SH-SY5Y (cell line): Measurements from ENCODE around the gene RBM6.

ENCODE experiments used
- GATA2 ChIP-seq: IDR thresholded peaks from 2 replicates; pipeline ENCODE4 v1.6.1; 2011; ENCODE audit warnings: mild to moderate bottlenecking, low read depth, low read length
- GATA3 ChIP-seq: IDR thresholded peaks from 2 replicates; pipeline ENCODE4 v1.6.1; 2011; ENCODE audit warnings: low read depth, mild to moderate bottlenecking, low read length, moderate library complexity

DNA sequence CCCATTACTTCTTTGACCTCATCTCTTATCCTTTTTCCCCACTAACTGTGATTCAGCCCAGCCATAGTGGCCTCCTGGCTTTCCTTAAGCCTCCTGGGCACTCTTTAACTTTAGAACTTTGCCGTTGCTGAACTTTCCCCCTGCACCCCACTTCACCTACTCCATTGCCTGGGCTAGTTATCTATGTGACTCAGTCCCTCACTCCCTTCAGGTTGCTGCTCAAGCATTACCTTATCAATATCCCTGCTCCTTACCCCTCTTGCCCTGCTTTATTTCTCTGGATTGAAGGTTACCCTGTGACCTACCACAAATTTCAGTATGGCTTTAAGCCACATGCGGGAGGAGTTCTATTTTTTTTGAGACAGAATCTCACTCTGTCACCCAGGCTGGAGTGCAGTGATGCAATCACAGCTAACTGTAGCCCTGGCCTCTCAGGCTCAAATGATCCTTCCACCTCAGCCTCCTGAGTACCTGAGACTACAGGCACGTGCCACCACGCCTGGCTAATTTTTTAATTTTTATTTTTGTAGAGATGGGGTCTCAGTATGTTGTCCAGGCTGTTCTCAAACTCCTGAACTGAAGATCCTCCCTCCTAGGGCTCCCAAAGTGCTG lies 13.7 kb upstream of the RBM6 start:
- TF ChIP-seq GATA2 (no peak), GATA3 (no peak)
